Epithelial cell of esophagus (primary cell): ENCODE data around the gene PREX1.

Experiments
- DNase-seq: peaks from one replicate; pipeline ENCODE4 v3.0.0; 2010; ENCODE audit warnings: low read depth
- H3K4me3 ChIP-seq: 2 replicates; pipeline ENCODE4 v1.5.1; 2011; ENCODE audit warnings: mild to moderate bottlenecking, low read length, control low read depth
- CTCF ChIP-seq: IDR thresholded peaks from 2 replicates; pipeline ENCODE4 v1.5.1; 2011; ENCODE audit warnings: low read depth, mild to moderate bottlenecking, low read length, control low read depth, inconsistent platforms; ENCODE audit not compliant: insufficient read depth; ENCODE audit errors: missing control alignments

PREX1 gene

GRCh38 chr20:48639899-48640298 lies 187.9 kb downstream of the PREX1 start:
- no peak for TF ChIP-seq CTCF
- no peak overlapping the region for H3K4me3 ChIP-seq
- DNase-seq, result no peak

DNA sequence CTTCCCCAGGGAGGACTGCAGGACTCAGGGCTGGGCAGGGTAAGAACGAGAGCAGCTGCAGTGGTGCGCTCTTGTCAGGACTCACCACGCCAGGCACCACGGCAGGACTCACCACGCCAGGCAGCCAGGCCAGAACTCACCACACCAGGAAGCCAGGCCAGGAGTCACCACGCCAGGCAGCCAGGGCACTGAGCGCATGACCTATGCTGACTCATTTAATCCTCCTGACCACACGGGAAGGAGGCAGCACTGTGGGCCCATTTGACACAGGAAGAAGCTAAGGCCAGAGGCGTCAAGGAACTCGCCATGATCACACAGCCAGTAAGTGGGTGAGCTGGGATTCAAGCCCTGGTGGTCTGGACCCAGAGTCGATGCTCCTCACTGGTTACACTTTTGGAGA lies 189.3 kb downstream of the PREX1 start:
- no peak overlapping the region for H3K4me3 ChIP-seq
- no peak for DNase-seq
- no peak for TF ChIP-seq CTCF

- H3K4me3 ChIP-seq, result no peak overlapping the region
- TF ChIP-seq CTCF, result no peak
- no peak for DNase-seq
These were observed 190.3 kb downstream of the PREX1 start for GRCh38 chr20:48637461-48637860.

DNA sequence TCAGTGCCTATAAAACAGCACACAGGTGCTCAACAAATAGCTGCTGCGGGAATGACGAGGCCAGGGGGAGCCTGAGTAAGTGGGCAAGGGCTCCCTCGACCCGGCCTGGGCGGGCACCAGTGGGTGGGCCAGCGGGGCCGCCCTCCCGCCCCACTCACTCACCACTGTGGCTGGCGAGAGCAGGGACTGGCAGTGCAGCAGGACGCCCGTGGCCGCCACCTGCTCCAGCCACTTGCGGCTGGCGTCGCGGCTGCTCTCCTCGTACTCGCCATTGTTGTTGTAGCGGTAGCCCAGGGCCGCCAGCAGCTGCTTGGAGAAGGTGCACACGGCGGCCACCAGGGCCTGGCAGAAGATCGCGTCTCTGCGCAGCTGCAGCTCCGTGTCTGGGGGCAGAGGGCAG lies 191.5 kb downstream of the PREX1 start:
- no peak overlapping the region for H3K4me3 ChIP-seq
- no peak for DNase-seq
- TF ChIP-seq CTCF, result no peak

- no peak overlapping the region for H3K4me3 ChIP-seq
- peak; percentile 20 for DNase-seq
- TF ChIP-seq CTCF, result peak; percentile 68
These were observed 192.0 kb downstream of the PREX1 start for GRCh38 chr20:48635791-48636267.

GRCh38 chr20:48635361-48635760 lies 192.4 kb downstream of the PREX1 start:
- no peak for TF ChIP-seq CTCF
- no peak overlapping the region for H3K4me3 ChIP-seq
- DNase-seq, result no peak

- TF ChIP-seq CTCF, result no peak
- H3K4me3 ChIP-seq, result no peak overlapping the region
- DNase-seq, result no peak
These were observed 193.2 kb downstream of the PREX1 start for GRCh38 chr20:48634641-48635040.
